Loucy (cell line): ENCODE measurements around the gene CAMK1D.

Experiments used
- H2AFZ ChIP-seq: fragments of 200-600 bp; sonication (generic); 2 replicates; pipeline ENCODE4 v1.6.0; 2016; ENCODE audit warnings: antibody characterized with exemption, mild to moderate bottlenecking, low read length, moderate library complexity
- H3F3A ChIP-seq: fragments of 200-600 bp; 2 replicates; pipeline ENCODE4 v1.6.0; 2016; ENCODE audit warnings: antibody characterized with exemption, low read depth, mild to moderate bottlenecking
- H3K27me3 ChIP-seq: fragments of 200-600 bp; sonication (generic); 2 replicates; pipeline ENCODE4 v1.6.1; 2014; ENCODE audit warnings: low read length, mild to moderate bottlenecking; ENCODE audit not compliant: insufficient read depth, poor library complexity, severe bottlenecking
- H3K36me3 ChIP-seq: fragments of 200-600 bp; sonication (generic); 2 replicates; pipeline ENCODE4 v1.6.1; 2016; ENCODE audit warnings: low read length; ENCODE audit not compliant: insufficient read depth
- H3K4me1 ChIP-seq: fragments of 200-600 bp; sonication (generic); 2 replicates; pipeline ENCODE4 v1.5.1; 2014; ENCODE audit warnings: low read length, mild to moderate bottlenecking; ENCODE audit not compliant: insufficient read depth, poor library complexity, severe bottlenecking
- H3K4me2 ChIP-seq: fragments of 200-600 bp; sonication (generic); 2 replicates; pipeline ENCODE4 v1.6.0; 2014; ENCODE audit warnings: antibody characterized with exemption, low read length, low read depth, mild to moderate bottlenecking; ENCODE audit not compliant: poor library complexity, severe bottlenecking
- H3K4me3 ChIP-seq: fragments of 200-600 bp; sonication (generic); 2 replicates; pipeline ENCODE4 v1.5.1; 2014; ENCODE audit warnings: low read length, mild to moderate bottlenecking, mixed read lengths; ENCODE audit not compliant: poor library complexity, severe bottlenecking
- H3K79me2 ChIP-seq: fragments of 200-600 bp; sonication (generic); 2 replicates; pipeline ENCODE4 v1.6.1; 2014; ENCODE audit warnings: low read length; ENCODE audit not compliant: insufficient read depth
- H3K9ac ChIP-seq: fragments of 200-600 bp; sonication (generic); 2 replicates; pipeline ENCODE4 v1.6.0; 2014; ENCODE audit warnings: mild to moderate bottlenecking, low read depth, low read length, moderate library complexity; ENCODE audit not compliant: poor library complexity, severe bottlenecking
- H3K9me2 ChIP-seq: fragments of 200-600 bp; sonication (generic); replicated peaks from 2 replicates; pipeline ENCODE4 v1.6.1; 2016; ENCODE audit warnings: low read depth, low read length, mixed read lengths
- H3K9me3 ChIP-seq: fragments of 200-600 bp; sonication (generic); 2 replicates; pipeline ENCODE4 v1.6.1; 2014; ENCODE audit warnings: mild to moderate bottlenecking, antibody characterized with exemption, low read length, low read depth; ENCODE audit not compliant: insufficient read depth
- H4K20me1 ChIP-seq: fragments of 200-600 bp; sonication (generic); 2 replicates; pipeline ENCODE4 v1.6.0; 2014; ENCODE audit warnings: antibody characterized with exemption, low read length, mild to moderate bottlenecking; ENCODE audit not compliant: insufficient read depth, poor library complexity, severe bottlenecking
- CTCF ChIP-seq: fragments of 200-600 bp; sonication (generic); conservative IDR thresholded peaks from 2 replicates; pipeline ENCODE4 v1.5.1; 2014; ENCODE audit warnings: mild to moderate bottlenecking, antibody characterized with exemption, low read length
- EZH2phosphoT487 ChIP-seq: fragments of 200-600 bp; IDR thresholded peaks from 2 replicates; pipeline ENCODE4 v1.6.1; 2018; ENCODE audit warnings: antibody characterized with exemption, mild to moderate bottlenecking, moderate library complexity, borderline replicate concordance

CAMK1D gene

GRCh38 chr10:12526311-12526710 lies 177.0 kb downstream of the CAMK1D start:
- no peaks in the 10 kb centered on the region for H3K27me3 ChIP-seq
- H3K4me2 ChIP-seq: no peak overlapping the region
- TF ChIP-seq EZH2phosphoT487 (no peak), CTCF (no peak)
- H2AFZ ChIP-seq: no peak overlapping the region
- no peak overlapping the region for H3K9ac ChIP-seq
- H3K4me1 ChIP-seq: no peaks in the 10 kb centered on the region
- no peaks in the 10 kb centered on the region for H3K9me2 ChIP-seq
- H4K20me1 ChIP-seq: no peaks in the 10 kb centered on the region
- no peak overlapping the region for H3K4me3 ChIP-seq
- no peaks in the 10 kb centered on the region for H3K36me3 ChIP-seq
- no peaks in the 10 kb centered on the region for H3K79me2 ChIP-seq
- no peaks in the 10 kb centered on the region for H3F3A ChIP-seq
- peaks cover 3% of the 10 kb centered on the region; the same call in 1 of the 2 replicates for H3K9me3 ChIP-seq

GRCh38 chr10:12529976-12530375 lies 180.6 kb downstream of the CAMK1D start:
- Histone ChIP-seq H3F3A (no peaks in the 10 kb centered on the region), H3K9me3 (no peaks in the 10 kb centered on the region), H3K27me3 (no peaks in the 10 kb centered on the region), H3K36me3 (no peaks in the 10 kb centered on the region), H3K4me3 (no peak overlapping the region), H3K9ac (no peak overlapping the region), H3K4me2 (no peak overlapping the region), H3K9me2 (no peaks in the 10 kb centered on the region), H2AFZ (no peak overlapping the region), H3K4me1 (no peaks in the 10 kb centered on the region), H4K20me1 (no peaks in the 10 kb centered on the region), H3K79me2 (no peaks in the 10 kb centered on the region)
- TF ChIP-seq CTCF: no peak
- no peak for TF ChIP-seq EZH2phosphoT487

GRCh38 chr10:12531305-12532220 lies 182.2 kb downstream of the CAMK1D start:
- Histone ChIP-seq H3K9me2 (no peaks in the 10 kb centered on the region), H2AFZ (no peak overlapping the region), H3K9ac (no peak overlapping the region), H3K79me2 (no peaks in the 10 kb centered on the region), H3F3A (no peaks in the 10 kb centered on the region), H3K27me3 (no peaks in the 10 kb centered on the region), H3K4me2 (no peak overlapping the region), H4K20me1 (no peaks in the 10 kb centered on the region), H3K4me1 (no peaks in the 10 kb centered on the region), H3K9me3 (no peaks in the 10 kb centered on the region), H3K36me3 (no peaks in the 10 kb centered on the region), H3K4me3 (no peak overlapping the region)
- no peak for TF ChIP-seq CTCF
- TF ChIP-seq EZH2phosphoT487: no peak
